ENCODE data around the gene ZBTB48. TPM values are rescaled to one million over a fixed set of nuclear protein-coding genes. Genes with fewer than 3 reads are reported as not detected.

ZBTB48 gene
- polyA plus RNA-seq, 1 of the 3 experiments (the other 2 are of a cell fraction): 31.2 TPM

GRCh38 chr1:6594977-6595740 is 15.4 kb downstream of the ZBTB48 start (continued):
- TF ChIP-seq RCOR1 (IDR thresholded peaks at IDR 0.05; ENCODE audit: low read length): no peak
- no peak for TF ChIP-seq NFIC (IDR thresholded peaks at IDR 0.05; ENCODE audit: borderline replicate concordance)
- TF ChIP-seq GABPA (IDR thresholded peaks at IDR 0.05; ENCODE audit: low read depth): no peak
- no peak for TF ChIP-seq MXI1 (IDR thresholded peaks at IDR 0.05; ENCODE audit: low read depth, low read length)
- no peak for TF ChIP-seq TCF12 (IDR thresholded peaks at IDR 0.05)

- H3K9me3 ChIP-seq: no peaks in the 10 kb centered on the region
- ChIA-PET POLR2A (no interaction called here), CTCF (no interaction called here)
- peaks cover 24% of the 10 kb centered on the region; the same call in 1 of the 2 replicates for H4K20me1 ChIP-seq (ENCODE audit: insufficient read depth)
- no peak overlapping the region for H3K9ac ChIP-seq
- H3K4me1 ChIP-seq (ENCODE audit: control insufficient read depth in 1 of 2, insufficient read depth in 2 of 2, low read depth in 1 of 2, low read length in 1 of 2): peaks cover 0 to 16% of the 10 kb centered on the region in 2 experiments; a peak in 1 of 4 replicates
- no peak overlapping the region for H3K4me3 ChIP-seq (ENCODE audit: low read depth in 2 of 2, low read length in 1 of 2)
- H3K27me3 ChIP-seq (ENCODE audit: insufficient read depth): no peaks in the 10 kb centered on the region
- H3F3A ChIP-seq (replicated peaks; ENCODE audit: insufficient read depth): no peaks in the 10 kb centered on the region
- peaks cover 4 to 36% of the 10 kb centered on the region in 2 experiments for H3K36me3 ChIP-seq (replicated peaks in 1 of 2; ENCODE audit: control insufficient read depth in 1 of 2, insufficient read depth in 2 of 2, low read length in 1 of 2)
- no peak for DNase-seq
- TF ChIP-seq TAF1 (IDR thresholded peaks at IDR 0.05; ENCODE audit: borderline replicate concordance, low read depth, low read length) (no peak), MXI1 (IDR thresholded peaks at IDR 0.05; ENCODE audit: low read depth, low read length) (no peak), TEAD4 (IDR thresholded peaks at IDR 0.05; ENCODE audit: borderline replicate concordance, insufficient read depth) (no peak), USF1 (IDR thresholded peaks at IDR 0.05; ENCODE audit: borderline replicate concordance, low read depth) (no peak), CHD2 (IDR thresholded peaks at IDR 0.05; ENCODE audit: low read length, partially characterized antibody) (no peak), REST (IDR thresholded peaks at IDR 0.05; ENCODE audit: low read depth, low read length) (no peak), YY1 (IDR thresholded peaks at IDR 0.05; ENCODE audit: low read depth) (no peak), JUND (IDR thresholded peaks at IDR 0.05) (no peak), RFX5 (IDR thresholded peaks at IDR 0.05; ENCODE audit: low read length) (no peak), GATA2 (CRISPR knock-in tag; IDR thresholded peaks at IDR 0.05) (no peak), TCF12 (IDR thresholded peaks at IDR 0.05) (no peak), SMC3 (IDR thresholded peaks at IDR 0.05; ENCODE audit: low read depth, low read length) (no peak), IRF3 (IDR thresholded peaks at IDR 0.05; ENCODE audit: low read depth, low read length) (no peak), FOXJ3 (CRISPR knock-in tag; IDR thresholded peaks at IDR 0.05) (no peak), ZBTB33 (IDR thresholded peaks at IDR 0.05; ENCODE audit: borderline replicate concordance, low read depth) (no peak), FOXM1 (IDR thresholded peaks at IDR 0.05; ENCODE audit: low read depth) (no peak), FOSL2 (IDR thresholded peaks at IDR 0.05; ENCODE audit: borderline replicate concordance, low read depth) (no peak), RXRA (IDR thresholded peaks at IDR 0.05; ENCODE audit: borderline replicate concordance, low read depth) (no peak), NFIC (IDR thresholded peaks at IDR 0.05; ENCODE audit: borderline replicate concordance) (no peak; the same call in 1 of the 2 replicates)
- no peak overlapping the region for H2AFZ ChIP-seq (ENCODE audit: low read depth)
- no peaks in the 10 kb centered on the region for H3K9me2 ChIP-seq
- no peak overlapping the region for H3K27ac ChIP-seq (ENCODE audit: low read depth in 2 of 2, low read length in 1 of 2)
- H3K4me2 ChIP-seq: no peak overlapping the region
- H3K79me2 ChIP-seq (ENCODE audit: insufficient read depth): peaks cover 52% of the 10 kb centered on the region
- WGBS (ENCODE audit: low lambda C conversion rate): 79% methylated on average over 7 of the region's 7 CpGs
Observed at GRCh38 chr1:6596351-6596750, 16.6 kb downstream of the ZBTB48 start.

All from SK-N-SH (cell line).